ENCODE measurements around the gene EML6.

The EML6 gene

GRCh38 chr2:54952425-54952824 lies 229.0 kb downstream of the EML6 start:
- H3K4me3 ChIP-seq (ENCODE audit: low read length): no peak overlapping the region
- H3K79me2 ChIP-seq (ENCODE audit: low read length): no peaks in the 10 kb centered on the region
- no peak overlapping the region for H3K27ac ChIP-seq (ENCODE audit: low read length)
- no peak overlapping the region for H2AFZ ChIP-seq (ENCODE audit: low read depth, low read length)
- no peak for TF ChIP-seq CTCF (IDR thresholded peaks at IDR 0.05; ENCODE audit: low read depth, low read length)
- no peak for TF ChIP-seq EZH2phosphoT487 (IDR thresholded peaks at IDR 0.05; ENCODE audit: low read depth)
- H3K27me3 ChIP-seq (ENCODE audit: low read depth, low read length): no peaks in the 10 kb centered on the region
- no peaks in the 10 kb centered on the region for H3K9me3 ChIP-seq (ENCODE audit: insufficient read depth, low read length)
- no peaks in the 10 kb centered on the region for H3K36me3 ChIP-seq (replicated peaks; ENCODE audit: low read depth, low read length)
- H3K4me2 ChIP-seq (ENCODE audit: low read length): no peak overlapping the region
- no peak overlapping the region for H3K9ac ChIP-seq (ENCODE audit: low read length)
- H3K4me1 ChIP-seq (ENCODE audit: low read length): no peaks in the 10 kb centered on the region
- no peaks in the 10 kb centered on the region for H4K20me1 ChIP-seq (ENCODE audit: insufficient read depth, low read length)

GRCh38 chr2:54952978-54953456 lies 229.6 kb downstream of the EML6 start:
- Histone ChIP-seq H3K4me3 (ENCODE audit: low read length) (no peak overlapping the region), H3K4me2 (ENCODE audit: low read length) (no peak overlapping the region), H3K4me1 (ENCODE audit: low read length) (no peaks in the 10 kb centered on the region), H3K27ac (ENCODE audit: low read length) (no peak overlapping the region), H3K27me3 (ENCODE audit: low read depth, low read length) (no peaks in the 10 kb centered on the region), H3K9ac (ENCODE audit: low read length) (no peak overlapping the region), H3K36me3 (replicated peaks; ENCODE audit: low read depth, low read length) (no peaks in the 10 kb centered on the region), H4K20me1 (ENCODE audit: insufficient read depth, low read length) (no peaks in the 10 kb centered on the region), H3K9me3 (ENCODE audit: insufficient read depth, low read length) (no peaks in the 10 kb centered on the region), H2AFZ (ENCODE audit: low read depth, low read length) (no peak overlapping the region), H3K79me2 (ENCODE audit: low read length) (no peaks in the 10 kb centered on the region)
- no peak for TF ChIP-seq CTCF (IDR thresholded peaks at IDR 0.05; ENCODE audit: low read depth, low read length)
- TF ChIP-seq EZH2phosphoT487 (IDR thresholded peaks at IDR 0.05; ENCODE audit: low read depth): no peak

- Histone ChIP-seq H3K36me3 (replicated peaks; ENCODE audit: low read depth, low read length) (no peaks in the 10 kb centered on the region), H3K9me3 (ENCODE audit: insufficient read depth, low read length) (no peaks in the 10 kb centered on the region), H3K9ac (ENCODE audit: low read length) (no peak overlapping the region), H3K4me1 (ENCODE audit: low read length) (peaks cover 9% of the 10 kb centered on the region), H3K27ac (ENCODE audit: low read length) (no peak overlapping the region), H2AFZ (ENCODE audit: low read depth, low read length) (no peak overlapping the region), H3K4me3 (ENCODE audit: low read length) (no peak overlapping the region), H4K20me1 (ENCODE audit: insufficient read depth, low read length) (no peaks in the 10 kb centered on the region), H3K79me2 (ENCODE audit: low read length) (no peaks in the 10 kb centered on the region), H3K4me2 (ENCODE audit: low read length) (no peak overlapping the region), H3K27me3 (ENCODE audit: low read depth, low read length) (no peaks in the 10 kb centered on the region)
- TF ChIP-seq EZH2phosphoT487 (IDR thresholded peaks at IDR 0.05; ENCODE audit: low read depth): no peak
- no peak for TF ChIP-seq CTCF (IDR thresholded peaks at IDR 0.05; ENCODE audit: low read depth, low read length)
Observed at GRCh38 chr2:54954158-54954557, 230.7 kb downstream of the EML6 start.

GRCh38 chr2:54954705-54955357 lies 231.4 kb downstream of the EML6 start:
- no peak overlapping the region for H3K27ac ChIP-seq (ENCODE audit: low read length)
- H3K9ac ChIP-seq (ENCODE audit: low read length): no peak overlapping the region
- no peak overlapping the region for H2AFZ ChIP-seq (ENCODE audit: low read depth, low read length)
- H3K4me1 ChIP-seq (ENCODE audit: low read length): peaks cover 9% of the 10 kb centered on the region
- no peaks in the 10 kb centered on the region for H3K79me2 ChIP-seq (ENCODE audit: low read length)
- H3K4me2 ChIP-seq (ENCODE audit: low read length): no peak overlapping the region
- H4K20me1 ChIP-seq (ENCODE audit: insufficient read depth, low read length): no peaks in the 10 kb centered on the region
- no peak overlapping the region for H3K4me3 ChIP-seq (ENCODE audit: low read length)
- no peaks in the 10 kb centered on the region for H3K9me3 ChIP-seq (ENCODE audit: insufficient read depth, low read length)
- H3K27me3 ChIP-seq (ENCODE audit: low read depth, low read length): no peaks in the 10 kb centered on the region
- H3K36me3 ChIP-seq (replicated peaks; ENCODE audit: low read depth, low read length): no peaks in the 10 kb centered on the region
- TF ChIP-seq CTCF (IDR thresholded peaks at IDR 0.05; ENCODE audit: low read depth, low read length): no peak
- TF ChIP-seq EZH2phosphoT487 (IDR thresholded peaks at IDR 0.05; ENCODE audit: low read depth): no peak
